Measurements from ENCODE around the gene RAPGEF4.

DNA sequence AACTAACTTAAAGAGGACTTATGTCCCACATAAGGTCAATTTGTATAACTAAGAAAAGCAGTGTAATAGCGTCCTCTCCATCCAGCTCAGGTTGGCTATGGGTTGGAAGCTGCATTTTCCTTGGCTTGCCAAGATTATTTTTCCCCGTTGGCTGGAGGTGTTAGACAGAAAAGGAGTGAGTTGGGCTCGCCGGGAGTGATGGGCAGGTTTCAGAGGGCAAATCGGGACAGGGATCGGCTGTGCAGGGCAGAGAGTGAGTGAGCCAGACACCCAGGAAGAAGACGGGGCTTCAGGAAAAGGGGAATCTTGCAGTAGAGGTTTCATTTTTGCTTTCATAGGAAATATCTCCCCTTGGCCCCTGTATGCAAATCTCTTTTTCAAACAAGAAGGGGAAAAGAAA lies 298.5 kb downstream of the RAPGEF4 start:
- TF ChIP-seq POLR2AphosphoS5 (IDR thresholded peaks at IDR 0.05): no peak
- TF ChIP-seq, protein P1, sequence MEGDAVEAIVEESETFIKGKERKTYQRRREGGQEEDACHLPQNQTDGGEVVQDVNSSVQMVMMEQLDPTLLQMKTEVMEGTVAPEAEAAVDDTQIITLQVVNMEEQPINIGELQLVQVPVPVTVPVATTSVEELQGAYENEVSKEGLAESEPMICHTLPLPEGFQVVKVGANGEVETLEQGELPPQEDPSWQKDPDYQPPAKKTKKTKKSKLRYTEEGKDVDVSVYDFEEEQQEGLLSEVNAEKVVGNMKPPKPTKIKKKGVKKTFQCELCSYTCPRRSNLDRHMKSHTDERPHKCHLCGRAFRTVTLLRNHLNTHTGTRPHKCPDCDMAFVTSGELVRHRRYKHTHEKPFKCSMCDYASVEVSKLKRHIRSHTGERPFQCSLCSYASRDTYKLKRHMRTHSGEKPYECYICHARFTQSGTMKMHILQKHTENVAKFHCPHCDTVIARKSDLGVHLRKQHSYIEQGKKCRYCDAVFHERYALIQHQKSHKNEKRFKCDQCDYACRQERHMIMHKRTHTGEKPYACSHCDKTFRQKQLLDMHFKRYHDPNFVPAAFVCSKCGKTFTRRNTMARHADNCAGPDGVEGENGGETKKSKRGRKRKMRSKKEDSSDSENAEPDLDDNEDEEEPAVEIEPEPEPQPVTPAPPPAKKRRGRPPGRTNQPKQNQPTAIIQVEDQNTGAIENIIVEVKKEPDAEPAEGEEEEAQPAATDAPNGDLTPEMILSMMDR (IDR thresholded peaks at IDR 0.05): no peak
- TF ChIP-seq POLR2A (IDR thresholded peaks at IDR 0.05): no peak
- TF ChIP-seq EP300 (IDR thresholded peaks at IDR 0.05): no peak

All from gastroesophageal sphincter (tissue), 3 donors.